ENCODE results near the gene PLEKHA6.
"Not testable (repeated sequence)": the region's sequence is repeated elsewhere in the genome, so short reads cannot be mapped to it uniquely, and the experiment has no call there.

The PLEKHA6 gene

GRCh38 chr1:204313675-204314074 lies 46.1 kb downstream of the PLEKHA6 start:
- no peak for DNase-seq (ENCODE audit: low read depth in 2 of 2)

- DNase-seq (ENCODE audit: low read depth in 2 of 2) = not testable (repeated sequence)
Observed at GRCh38 chr1:204310970-204311369, 48.8 kb downstream of the PLEKHA6 start.

GRCh38 chr1:204308023-204308628 lies 51.6 kb downstream of the PLEKHA6 start:
- DNase-seq (ENCODE audit: low read depth in 2 of 2) = no peak

DNA sequence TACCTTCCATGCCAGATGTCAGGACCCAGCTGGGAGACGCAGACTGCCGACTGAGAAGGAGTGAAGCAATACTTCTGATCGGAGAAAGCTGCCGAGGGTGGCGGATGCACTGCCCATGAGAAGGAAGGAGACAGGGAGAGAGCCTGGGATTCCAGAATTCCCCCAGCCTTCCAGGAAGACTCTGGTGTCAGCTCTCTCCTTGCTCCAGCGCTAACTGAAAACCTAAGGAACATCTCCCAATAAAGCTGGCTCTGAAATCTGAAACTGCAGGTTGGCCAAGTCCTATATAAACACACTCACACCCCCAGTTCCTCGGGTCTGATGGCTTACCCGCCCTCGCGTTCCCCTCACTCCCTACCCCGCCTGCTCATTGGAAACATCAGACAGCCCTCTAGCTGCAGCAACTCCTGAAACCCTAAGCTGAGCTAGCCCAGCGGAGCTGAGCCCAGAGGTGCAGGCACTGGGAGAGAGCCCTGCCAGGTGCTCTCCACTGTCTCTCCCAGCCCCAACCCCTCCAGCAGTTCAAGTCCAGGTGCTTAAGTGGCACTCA lies 52.3 kb downstream of the PLEKHA6 start:
- DNase-seq (ENCODE audit: low read depth in 2 of 2) = no peak

DNA sequence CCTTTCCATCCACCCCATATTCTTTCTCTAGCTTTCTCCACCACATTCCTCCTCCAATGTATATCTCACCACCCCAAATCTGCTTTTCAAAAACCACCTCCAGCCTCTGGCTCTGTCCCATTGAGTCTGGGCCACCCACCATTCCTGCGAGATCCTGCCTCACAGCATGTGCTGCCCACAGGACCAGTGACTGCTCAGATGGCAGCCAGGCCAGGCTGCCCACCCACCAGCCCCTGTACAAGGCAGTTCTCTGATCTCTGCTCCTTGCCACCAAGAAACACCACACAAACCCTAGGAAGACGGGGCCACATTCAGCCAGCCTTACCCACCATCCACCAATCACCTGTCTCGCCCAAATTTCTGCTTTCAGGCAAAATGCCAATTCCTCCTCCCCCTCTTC lies 53.7 kb downstream of the PLEKHA6 start:
- DNase-seq (ENCODE audit: low read depth in 2 of 2) = no peak

GRCh38 chr1:204304067-204304466 lies 55.7 kb downstream of the PLEKHA6 start:
- DNase-seq (ENCODE audit: low read depth in 2 of 2) = no peak

GRCh38 chr1:204302769-204303168 lies 57.0 kb downstream of the PLEKHA6 start:
- DNase-seq (ENCODE audit: low read depth in 2 of 2) = no peak

DNA sequence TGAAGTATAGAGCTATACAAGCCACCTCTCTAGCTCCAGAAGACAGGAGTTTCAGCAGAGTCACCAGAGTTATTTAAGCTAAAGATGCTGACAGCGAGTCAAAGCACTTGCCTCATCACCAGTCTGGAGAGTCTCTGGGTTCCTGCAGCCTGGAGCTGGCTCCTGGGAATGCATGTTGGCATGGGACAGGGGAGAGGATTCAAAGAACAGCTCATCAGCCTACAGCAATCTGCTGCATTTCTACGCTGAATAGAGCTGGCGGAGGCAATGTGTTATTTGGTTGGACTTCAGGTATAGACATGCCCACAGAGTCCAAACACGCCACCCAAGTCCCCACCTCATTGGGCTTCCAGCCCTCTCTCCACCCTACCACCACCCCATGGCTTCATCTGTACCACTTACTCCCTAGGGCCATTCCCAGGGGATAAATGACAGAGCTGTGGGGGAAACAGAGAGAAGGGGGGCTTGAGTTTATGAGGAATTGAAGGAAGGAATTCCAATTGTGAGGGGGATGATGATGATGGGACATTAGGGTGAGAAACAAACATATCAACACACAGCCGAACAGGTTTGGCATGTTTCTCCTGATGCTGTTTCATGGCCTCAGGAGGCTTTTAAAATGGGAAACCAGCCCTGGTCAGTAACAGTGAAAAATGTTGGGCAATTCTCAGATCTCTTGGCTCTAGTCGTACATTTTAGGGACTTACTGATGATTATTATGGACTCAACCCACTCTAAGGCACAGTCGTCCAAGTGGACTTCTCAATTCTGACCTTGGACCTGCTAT lies 58.4 kb downstream of the PLEKHA6 start:
- no peak for DNase-seq (ENCODE audit: low read depth in 2 of 2)

DNA sequence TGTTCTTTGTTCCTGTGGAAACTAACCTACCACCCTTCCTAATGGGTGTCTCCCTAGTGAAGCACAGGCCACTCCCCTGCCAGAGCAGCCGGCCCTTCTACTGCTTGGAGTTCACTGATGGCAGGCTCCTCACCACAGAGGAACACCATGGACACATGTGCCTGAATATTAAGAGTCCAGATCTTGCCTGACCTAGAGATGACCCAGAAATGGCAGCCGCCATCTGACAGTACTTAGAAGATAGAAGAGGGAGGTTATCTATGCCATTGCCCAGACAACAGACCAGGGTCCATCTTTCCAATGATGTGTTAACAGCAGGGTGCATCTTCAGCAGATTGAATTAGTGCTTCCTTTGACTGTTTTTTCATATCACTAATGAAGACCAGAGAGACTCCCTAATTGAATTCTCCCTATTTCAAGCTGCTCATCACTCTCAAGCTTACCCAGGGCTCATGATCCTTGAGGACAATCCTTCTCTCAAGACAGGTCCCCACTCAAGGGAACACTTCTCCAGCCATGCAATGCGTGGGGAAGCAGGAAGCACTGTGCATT lies 59.8 kb downstream of the PLEKHA6 start:
- no peak for DNase-seq (ENCODE audit: low read depth in 2 of 2)

DNA sequence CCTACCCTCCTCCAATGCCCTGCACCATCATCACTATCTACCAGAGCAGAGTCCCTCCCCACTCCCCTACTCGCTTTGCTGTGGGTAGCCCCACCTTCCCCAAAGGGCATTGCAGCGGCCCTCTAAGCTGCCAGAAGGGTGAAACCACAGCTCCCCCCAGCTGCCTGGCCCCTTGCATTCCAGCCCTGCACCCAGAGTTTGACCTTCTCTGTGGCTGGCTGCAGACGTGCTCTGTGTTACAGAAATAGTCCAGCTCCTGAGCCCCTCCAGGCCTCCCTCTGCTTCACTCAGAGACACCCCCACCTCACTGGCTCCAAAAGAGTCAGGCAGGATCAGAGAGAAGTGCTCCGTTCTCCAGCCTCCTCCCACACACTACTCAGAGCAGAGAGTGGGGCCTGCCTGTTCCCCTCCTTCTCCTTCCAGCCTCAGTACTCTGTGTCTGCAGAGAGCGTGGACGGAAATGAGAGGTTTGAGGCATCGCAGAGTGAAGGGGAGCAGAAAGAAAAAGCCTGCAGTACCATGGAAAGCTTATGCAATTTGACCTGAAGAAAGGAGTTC lies 63.2 kb downstream of the PLEKHA6 start:
- no peak for DNase-seq (ENCODE audit: low read depth in 2 of 2)

- DNase-seq (ENCODE audit: low read depth in 2 of 2) = no peak
Observed at GRCh38 chr1:204295671-204296070, 64.1 kb downstream of the PLEKHA6 start.

GRCh38 chr1:204294357-204294756 lies 65.4 kb downstream of the PLEKHA6 start:
- DNase-seq (ENCODE audit: low read depth in 2 of 2) = no peak

GRCh38 chr1:204293605-204294337 lies 66.0 kb downstream of the PLEKHA6 start:
- DNase-seq (ENCODE audit: low read depth in 2 of 2) = no peak

- no peak for DNase-seq (ENCODE audit: low read depth in 2 of 2)
Observed at GRCh38 chr1:204292740-204293139, 67.0 kb downstream of the PLEKHA6 start.

- no peak for DNase-seq (ENCODE audit: low read depth in 2 of 2)
Observed at GRCh38 chr1:204289280-204289679, 70.4 kb downstream of the PLEKHA6 start.

GRCh38 chr1:204288021-204288588 lies 71.6 kb downstream of the PLEKHA6 start:
- no peak for DNase-seq (ENCODE audit: low read depth in 2 of 2)

DNA sequence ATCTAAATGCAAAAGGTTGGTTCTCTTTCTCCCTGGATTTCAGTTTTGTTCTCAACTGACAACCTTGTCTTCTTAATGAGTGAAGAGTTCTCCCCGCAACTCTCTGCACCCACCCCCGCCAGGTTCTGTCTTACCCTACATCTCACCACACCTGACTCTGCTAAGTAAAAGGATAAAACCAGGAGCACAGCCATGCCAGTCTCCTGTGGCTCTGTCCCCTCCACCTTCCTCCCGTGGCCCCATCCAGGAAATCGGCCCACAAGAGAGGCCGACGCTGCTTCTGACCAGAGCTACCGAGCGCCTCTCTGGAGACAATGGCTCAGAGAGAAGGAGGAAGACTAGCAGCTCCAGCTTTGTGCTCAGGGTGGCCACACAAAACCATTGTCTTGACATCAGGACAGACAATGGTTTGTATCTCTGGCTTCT lies 72.2 kb downstream of the PLEKHA6 start:
- DNase-seq (ENCODE audit: low read depth in 2 of 2) = no peak

- peak in 1 of 2 donors; percentile 17 for DNase-seq (ENCODE audit: low read depth in 2 of 2)
Observed at GRCh38 chr1:204286831-204287421, 72.8 kb downstream of the PLEKHA6 start.

DNA sequence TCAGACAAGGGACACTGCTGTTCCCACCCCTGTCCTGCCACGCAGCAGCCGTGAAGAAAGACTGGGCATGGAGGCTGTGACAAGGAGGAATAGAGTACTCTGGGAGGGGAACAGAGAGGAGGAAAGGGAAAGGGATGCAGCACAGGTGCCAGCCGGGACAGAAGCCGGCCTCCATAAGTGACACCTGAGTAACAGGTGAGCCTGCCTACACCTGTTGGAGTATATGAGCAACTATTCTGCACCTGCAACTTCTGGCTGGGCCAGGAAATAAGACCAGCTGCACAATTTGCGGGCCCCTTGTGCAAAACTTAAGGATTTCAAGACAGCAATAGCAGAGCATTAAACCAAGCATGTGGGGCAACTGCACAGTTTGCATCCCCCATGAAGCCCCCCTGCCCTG lies 73.4 kb downstream of the PLEKHA6 start:
- no peak for DNase-seq (ENCODE audit: low read depth in 2 of 2)

- DNase-seq (ENCODE audit: low read depth in 2 of 2) = no peak
Observed at GRCh38 chr1:204285436-204286305, 74.1 kb downstream of the PLEKHA6 start.
